SJCRH30 (cell line): ENCODE data around the gene ZSWIM6. TPM values are rescaled to one million over a fixed set of nuclear protein-coding genes. Genes with fewer than 3 reads are reported as not detected.
"Not testable (repeated sequence)": the region's sequence is repeated elsewhere in the genome, so short reads cannot be mapped to it uniquely, and the experiment has no call there.

Source experiments
- DNase-seq, 2 experiments: peaks; one replicate each; pipeline ENCODE4 v3.0.0-alpha.2; 2015 to 2020
- H3K27ac ChIP-seq: fragments of 250-450 bp; sonication (Bioruptor Pico); 2 replicates; pipeline ENCODE4 v1.5.1; 2020; ENCODE audit warnings: mild to moderate bottlenecking, moderate library complexity
- H3K27me3 ChIP-seq: fragments of 250-450 bp; sonication (Bioruptor Pico); 2 replicates; pipeline ENCODE4 v1.5.1; 2020; ENCODE audit warnings: mild to moderate bottlenecking, moderate library complexity
- H3K36me3 ChIP-seq: fragments of 250-450 bp; sonication (Bioruptor Pico); 2 replicates; pipeline ENCODE4 v1.5.1; 2020; ENCODE audit warnings: mild to moderate bottlenecking, moderate library complexity
- H3K4me1 ChIP-seq: fragments of 250-450 bp; sonication (Bioruptor Pico); 2 replicates; pipeline ENCODE4 v1.5.1; 2020; ENCODE audit warnings: mild to moderate bottlenecking, moderate library complexity
- H3K4me3 ChIP-seq: fragments of 250-450 bp; sonication (Bioruptor Pico); 2 replicates; pipeline ENCODE4 v1.5.1; 2020; ENCODE audit warnings: mild to moderate bottlenecking, moderate library complexity
- H3K9me3 ChIP-seq: fragments of 250-450 bp; sonication (Bioruptor Pico); replicated peaks from 2 replicates; pipeline ENCODE4 v1.5.1; 2020; ENCODE audit warnings: mild to moderate bottlenecking, moderate library complexity
- total RNA-seq: library from RNA; depleted of rRNA; stranded (reverse); fragments of >200 nt; shearing (Covaris generic); gene quantifications from 2 replicates; pipeline ENCODE4 v1.2.3, GENCODE V29; 2014

The ZSWIM6 gene
- total RNA-seq, 1 experiment from 2014 or later: 12.0 TPM

- H3K4me3 ChIP-seq: no peak overlapping the region; the same call in 1 of the 2 replicates
- peak; percentile 81 to 94 for DNase-seq
- H3K9me3 ChIP-seq: no peaks in the 10 kb centered on the region
- no peaks in the 10 kb centered on the region; the same call in 1 of the 2 replicates for H3K36me3 ChIP-seq
- H3K27ac ChIP-seq: peak overlapping the region; percentile 91
- no peaks in the 10 kb centered on the region for H3K27me3 ChIP-seq
- peaks cover 23% of the 10 kb centered on the region for H3K4me1 ChIP-seq
These were observed 54.2 kb downstream of the ZSWIM6 start for GRCh38 chr5:61386045-61386800.

GRCh38 chr5:61389609-61390008 is 57.6 kb downstream of the ZSWIM6 start:
- H3K4me1 ChIP-seq: peaks cover 23% of the 10 kb centered on the region
- DNase-seq: no peak

GRCh38 chr5:61394078-61394704 is 62.1 kb downstream of the ZSWIM6 start:
- Histone ChIP-seq H3K9me3 (no peaks in the 10 kb centered on the region), H3K27ac (no peak overlapping the region), H3K27me3 (no peaks in the 10 kb centered on the region), H3K4me3 (no peak overlapping the region), H3K36me3 (peaks cover 2% of the 10 kb centered on the region; the same call in 1 of the 2 replicates), H3K4me1 (peaks cover 17% of the 10 kb centered on the region)
- DNase-seq: no peak

More at GRCh38 chr5:61389609-61390008, 57.6 kb downstream of the ZSWIM6 start:
- H3K4me3 ChIP-seq: no peak overlapping the region
- no peaks in the 10 kb centered on the region for H3K9me3 ChIP-seq
- no peak overlapping the region for H3K27ac ChIP-seq
- no peaks in the 10 kb centered on the region for H3K27me3 ChIP-seq
- H3K36me3 ChIP-seq: peaks cover 2% of the 10 kb centered on the region

GRCh38 chr5:61394793-61395192 is 62.7 kb downstream of the ZSWIM6 start:
- H3K4me1 ChIP-seq: peaks cover 17% of the 10 kb centered on the region
- no peak overlapping the region for H3K4me3 ChIP-seq
- no peaks in the 10 kb centered on the region for H3K27me3 ChIP-seq
- H3K27ac ChIP-seq: no peak overlapping the region
- no peak for DNase-seq
- peaks cover 2% of the 10 kb centered on the region; the same call in 1 of the 2 replicates for H3K36me3 ChIP-seq
- no peaks in the 10 kb centered on the region for H3K9me3 ChIP-seq

GRCh38 chr5:61397238-61397637 is 65.2 kb downstream of the ZSWIM6 start:
- no peak overlapping the region for H3K4me3 ChIP-seq
- H3K9me3 ChIP-seq: no peaks in the 10 kb centered on the region
- no peaks in the 10 kb centered on the region for H3K27me3 ChIP-seq
- H3K36me3 ChIP-seq: peaks cover under 1% of the 10 kb centered on the region; the same call in 1 of the 2 replicates
- H3K4me1 ChIP-seq: peaks cover 24% of the 10 kb centered on the region
- no peak overlapping the region for H3K27ac ChIP-seq
- DNase-seq: peak; percentile 17 to 40

GRCh38 chr5:61397937-61398336 is 65.9 kb downstream of the ZSWIM6 start:
- 0 out of 2 replicates have a peak, but pooled peaks cover 3% of the 10 kb centered on the region for H3K36me3 ChIP-seq
- no peaks in the 10 kb centered on the region for H3K27me3 ChIP-seq
- no peak for DNase-seq
- H3K4me3 ChIP-seq: no peak overlapping the region
- peaks cover 24% of the 10 kb centered on the region for H3K4me1 ChIP-seq
- no peaks in the 10 kb centered on the region for H3K9me3 ChIP-seq
- H3K27ac ChIP-seq: no peak overlapping the region

GRCh38 chr5:61398440-61398839 is 66.4 kb downstream of the ZSWIM6 start:
- no peak for DNase-seq
- H3K9me3 ChIP-seq: no peaks in the 10 kb centered on the region
- H3K4me1 ChIP-seq: peaks cover 24% of the 10 kb centered on the region
- H3K27me3 ChIP-seq: no peaks in the 10 kb centered on the region
- H3K4me3 ChIP-seq: no peak overlapping the region
- H3K36me3 ChIP-seq: 0 out of 2 replicates have a peak, but pooled peaks cover 3% of the 10 kb centered on the region
- H3K27ac ChIP-seq: no peak overlapping the region

GRCh38 chr5:61399679-61400078 is 67.6 kb downstream of the ZSWIM6 start:
- no peak for DNase-seq
- Histone ChIP-seq H3K36me3 (0 out of 2 replicates have a peak, but pooled peaks cover 3% of the 10 kb centered on the region), H3K9me3 (no peaks in the 10 kb centered on the region), H3K4me1 (peaks cover 24% of the 10 kb centered on the region), H3K27ac (no peak overlapping the region), H3K27me3 (no peaks in the 10 kb centered on the region), H3K4me3 (no peak overlapping the region)

GRCh38 chr5:61401726-61402125 is 69.7 kb downstream of the ZSWIM6 start:
- Histone ChIP-seq H3K27me3 (no peaks in the 10 kb centered on the region), H3K4me3 (no peak overlapping the region), H3K9me3 (no peaks in the 10 kb centered on the region), H3K36me3 (0 out of 2 replicates have a peak, but pooled peaks cover 3% of the 10 kb centered on the region), H3K4me1 (peaks cover 24% of the 10 kb centered on the region), H3K27ac (no peak overlapping the region)
- DNase-seq: no peak

- H3K4me3 ChIP-seq: no peak overlapping the region
- H3K4me1 ChIP-seq: peaks cover 19% of the 10 kb centered on the region
- no peak for DNase-seq
- 0 out of 2 replicates have a peak, but pooled peaks cover 3% of the 10 kb centered on the region for H3K36me3 ChIP-seq
- no peaks in the 10 kb centered on the region for H3K9me3 ChIP-seq
- H3K27me3 ChIP-seq: no peaks in the 10 kb centered on the region
- H3K27ac ChIP-seq: no peak overlapping the region
These were observed 70.3 kb downstream of the ZSWIM6 start for GRCh38 chr5:61402244-61402823.

DNA sequence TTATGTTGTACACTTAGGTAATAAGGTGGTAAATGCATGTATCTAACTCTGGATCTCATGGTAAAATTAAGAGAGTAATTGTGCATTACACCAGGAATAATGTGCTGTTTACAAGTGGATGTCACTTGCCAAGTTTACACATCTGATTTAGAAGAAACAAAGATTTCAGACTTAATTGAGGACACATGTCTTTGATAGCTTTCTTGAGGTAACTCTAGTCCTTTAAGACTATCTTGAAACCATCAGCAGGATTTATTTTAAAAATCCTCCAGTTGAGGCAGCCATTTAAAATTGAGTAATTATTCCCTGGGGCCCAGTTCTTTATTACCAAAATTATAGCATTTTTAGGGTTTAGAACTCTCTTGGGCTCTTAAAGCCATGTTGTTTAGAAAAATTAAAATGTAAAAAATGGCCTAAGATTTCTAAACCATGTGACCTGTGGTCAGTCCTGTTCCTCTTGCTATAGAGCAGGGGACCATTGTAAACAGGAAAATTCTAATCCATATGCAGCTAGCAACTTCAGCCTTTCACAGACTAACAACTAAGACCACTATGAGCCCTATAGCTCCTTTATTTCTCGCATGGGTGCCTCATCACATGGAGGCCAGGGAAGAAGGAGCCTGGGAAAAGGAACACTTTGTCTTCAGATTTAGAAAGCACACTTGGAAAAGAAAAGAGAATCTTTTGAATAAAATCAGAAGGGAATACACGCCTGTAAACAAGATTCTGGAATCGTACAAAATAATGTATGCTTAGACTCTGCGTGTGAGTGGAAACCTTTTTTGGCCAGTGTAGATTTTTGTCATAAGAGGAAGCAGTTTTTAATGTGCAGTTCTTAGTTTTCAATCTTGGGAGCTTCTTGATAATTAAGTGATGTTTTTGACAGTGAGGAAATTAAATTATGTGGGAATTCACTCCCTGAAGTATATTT is 71.2 kb downstream of the ZSWIM6 start:
- Histone ChIP-seq H3K36me3 (0 out of 2 replicates have a peak, but pooled peaks cover 3% of the 10 kb centered on the region), H3K9me3 (no peaks in the 10 kb centered on the region), H3K27me3 (no peaks in the 10 kb centered on the region), H3K27ac (no peak overlapping the region), H3K4me3 (no peak overlapping the region), H3K4me1 (peaks cover 19% of the 10 kb centered on the region)
- DNase-seq: no peak

- Histone ChIP-seq H3K9me3 (no peaks in the 10 kb centered on the region), H3K27me3 (no peaks in the 10 kb centered on the region), H3K36me3 (0 out of 2 replicates have a peak, but pooled peaks cover 3% of the 10 kb centered on the region), H3K4me1 (peaks cover 26% of the 10 kb centered on the region), H3K27ac (no peak overlapping the region), H3K4me3 (no peak overlapping the region)
- DNase-seq: no peak
These were observed 73.6 kb downstream of the ZSWIM6 start for GRCh38 chr5:61405511-61406295.

DNA sequence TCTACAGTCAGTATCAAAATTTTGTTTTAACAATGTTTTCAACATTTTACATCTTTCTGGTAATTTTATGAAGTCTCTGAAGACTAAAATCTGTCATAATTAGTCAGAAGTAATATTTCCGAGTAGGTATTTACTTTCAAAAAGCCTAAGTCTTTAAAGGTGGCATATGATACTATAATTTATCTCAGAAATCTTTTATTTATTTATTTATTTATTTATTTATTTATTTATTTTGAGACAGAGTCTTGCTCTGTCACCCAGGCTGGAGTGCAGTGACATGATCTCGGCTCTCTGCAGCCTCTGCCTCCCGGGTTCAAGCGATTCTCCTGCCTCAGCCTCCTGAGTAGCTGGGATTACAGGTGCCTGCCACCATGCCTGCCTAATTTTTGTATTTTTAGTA is 74.4 kb downstream of the ZSWIM6 start:
- H3K9me3 ChIP-seq, H3K27ac ChIP-seq, H3K4me3 ChIP-seq, H3K36me3 ChIP-seq, H3K27me3 ChIP-seq, DNase-seq: not testable (repeated sequence)
- H3K4me1 ChIP-seq: peaks cover 26% of the 10 kb centered on the region
